ENCODE results near the gene TAOK3.
A peak's percentile ranks its signal among the peaks of the same experiment; 100 is the strongest.

Gene TAOK3

DNA sequence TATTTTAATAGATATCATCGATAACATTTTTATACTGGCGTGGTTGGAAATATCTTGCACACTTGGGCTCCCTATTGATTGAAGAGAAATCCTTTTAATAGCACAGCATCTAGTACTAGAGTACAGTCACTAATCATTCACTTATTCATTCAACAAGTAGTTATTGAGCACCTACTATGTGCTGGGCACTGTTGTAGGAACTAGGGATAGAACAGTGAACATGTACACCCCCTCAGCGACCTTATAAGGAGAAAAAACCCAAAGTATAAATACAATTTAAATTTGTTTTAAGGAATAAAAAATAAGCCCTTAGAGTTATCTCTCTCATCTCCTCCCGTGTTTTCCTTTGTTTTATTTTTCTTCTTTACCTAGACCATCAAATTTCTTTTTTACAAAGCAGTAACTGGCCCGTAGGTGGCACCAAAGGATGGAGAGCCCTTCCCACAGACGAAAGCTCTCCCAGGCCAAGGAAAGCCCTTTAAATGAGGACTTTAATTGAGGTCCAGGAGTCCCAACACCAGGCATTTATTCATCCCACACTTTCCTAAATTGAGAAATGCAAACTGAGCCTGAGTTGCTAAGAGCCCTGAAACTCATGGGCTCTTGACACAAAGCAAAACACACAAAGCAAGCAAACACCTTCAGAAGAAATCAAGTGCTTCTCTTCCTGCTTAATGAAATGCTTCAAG is 207.8 kb downstream of the TAOK3 start:
- no peak overlapping the region for H3K9ac ChIP-seq (ENCODE audit: low read depth, low read length, poor library complexity, severe bottlenecking)
- no peaks in the 10 kb centered on the region for H3K27me3 ChIP-seq (ENCODE audit: insufficient read depth, low read length, poor library complexity, severe bottlenecking)
- H3K4me1 ChIP-seq (ENCODE audit: insufficient read depth, low read length, poor library complexity, severe bottlenecking), result no peaks in the 10 kb centered on the region
- no peaks in the 10 kb centered on the region; the same call in 1 of the 2 replicates for H3F3A ChIP-seq (ENCODE audit: low read depth)
- no peaks in the 10 kb centered on the region for H3K79me2 ChIP-seq (ENCODE audit: insufficient read depth, low read length)
- H3K36me3 ChIP-seq (ENCODE audit: insufficient read depth, low read length), result peaks cover 74% of the 10 kb centered on the region; the same call in 1 of the 2 replicates
- TF ChIP-seq, protein P1, sequence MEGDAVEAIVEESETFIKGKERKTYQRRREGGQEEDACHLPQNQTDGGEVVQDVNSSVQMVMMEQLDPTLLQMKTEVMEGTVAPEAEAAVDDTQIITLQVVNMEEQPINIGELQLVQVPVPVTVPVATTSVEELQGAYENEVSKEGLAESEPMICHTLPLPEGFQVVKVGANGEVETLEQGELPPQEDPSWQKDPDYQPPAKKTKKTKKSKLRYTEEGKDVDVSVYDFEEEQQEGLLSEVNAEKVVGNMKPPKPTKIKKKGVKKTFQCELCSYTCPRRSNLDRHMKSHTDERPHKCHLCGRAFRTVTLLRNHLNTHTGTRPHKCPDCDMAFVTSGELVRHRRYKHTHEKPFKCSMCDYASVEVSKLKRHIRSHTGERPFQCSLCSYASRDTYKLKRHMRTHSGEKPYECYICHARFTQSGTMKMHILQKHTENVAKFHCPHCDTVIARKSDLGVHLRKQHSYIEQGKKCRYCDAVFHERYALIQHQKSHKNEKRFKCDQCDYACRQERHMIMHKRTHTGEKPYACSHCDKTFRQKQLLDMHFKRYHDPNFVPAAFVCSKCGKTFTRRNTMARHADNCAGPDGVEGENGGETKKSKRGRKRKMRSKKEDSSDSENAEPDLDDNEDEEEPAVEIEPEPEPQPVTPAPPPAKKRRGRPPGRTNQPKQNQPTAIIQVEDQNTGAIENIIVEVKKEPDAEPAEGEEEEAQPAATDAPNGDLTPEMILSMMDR (conservative IDR thresholded peaks at IDR 0.05; ENCODE audit: low read length), result peak; percentile 62
- TF ChIP-seq EZH2phosphoT487 (IDR thresholded peaks at IDR 0.05; ENCODE audit: borderline replicate concordance), result no peak
- no peaks in the 10 kb centered on the region for H3K9me2 ChIP-seq (replicated peaks; ENCODE audit: low read depth, low read length)
- no peaks in the 10 kb centered on the region for H4K20me1 ChIP-seq (ENCODE audit: insufficient read depth, low read length, poor library complexity, severe bottlenecking)
- H2AFZ ChIP-seq (ENCODE audit: low read length), result no peak overlapping the region
- H3K4me3 ChIP-seq (ENCODE audit: low read length, poor library complexity, severe bottlenecking), result no peak overlapping the region
- H3K4me2 ChIP-seq (ENCODE audit: low read depth, low read length, poor library complexity, severe bottlenecking), result no peak overlapping the region
- no peaks in the 10 kb centered on the region for H3K9me3 ChIP-seq (ENCODE audit: insufficient read depth, low read depth, low read length)

DNA sequence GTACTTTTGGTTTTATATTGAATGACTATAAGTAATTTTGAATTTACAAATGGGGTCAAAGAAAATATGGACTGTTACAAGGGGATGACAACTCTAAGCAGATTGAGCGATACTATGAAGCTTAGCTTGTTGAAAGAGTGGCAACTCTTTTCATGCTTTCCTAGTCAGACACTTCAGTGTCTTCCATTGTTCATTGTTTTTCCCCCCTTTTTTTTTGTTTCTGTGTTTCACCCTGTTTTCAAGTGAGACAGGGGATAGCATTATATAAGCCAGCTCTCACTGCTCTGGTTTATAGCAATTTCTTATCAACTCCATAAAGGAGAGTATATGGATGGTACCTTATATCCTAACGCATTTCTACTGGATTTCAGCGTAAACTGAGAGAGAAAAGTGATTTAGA is 212.2 kb downstream of the TAOK3 start:
- no peak overlapping the region for H3K9ac ChIP-seq (ENCODE audit: low read depth, low read length, poor library complexity, severe bottlenecking)
- no peaks in the 10 kb centered on the region for H3K9me2 ChIP-seq (replicated peaks; ENCODE audit: low read depth, low read length)
- TF ChIP-seq EZH2phosphoT487 (IDR thresholded peaks at IDR 0.05; ENCODE audit: borderline replicate concordance), result no peak
- TF ChIP-seq, protein P1 (conservative IDR thresholded peaks at IDR 0.05; ENCODE audit: low read length), result no peak
- H3K79me2 ChIP-seq (ENCODE audit: insufficient read depth, low read length), result no peaks in the 10 kb centered on the region
- H3K36me3 ChIP-seq (ENCODE audit: insufficient read depth, low read length), result peaks cover 73% of the 10 kb centered on the region; the same call in 1 of the 2 replicates
- H3K4me2 ChIP-seq (ENCODE audit: low read depth, low read length, poor library complexity, severe bottlenecking), result no peak overlapping the region
- H3K9me3 ChIP-seq (ENCODE audit: insufficient read depth, low read depth, low read length), result no peaks in the 10 kb centered on the region
- H3K4me1 ChIP-seq (ENCODE audit: insufficient read depth, low read length, poor library complexity, severe bottlenecking), result no peaks in the 10 kb centered on the region
- H3K27me3 ChIP-seq (ENCODE audit: insufficient read depth, low read length, poor library complexity, severe bottlenecking), result no peaks in the 10 kb centered on the region
- H2AFZ ChIP-seq (ENCODE audit: low read length), result no peak overlapping the region
- H4K20me1 ChIP-seq (ENCODE audit: insufficient read depth, low read length, poor library complexity, severe bottlenecking), result no peaks in the 10 kb centered on the region
- no peak overlapping the region for H3K4me3 ChIP-seq (ENCODE audit: low read length, poor library complexity, severe bottlenecking)
- H3F3A ChIP-seq (ENCODE audit: low read depth), result no peaks in the 10 kb centered on the region

DNA sequence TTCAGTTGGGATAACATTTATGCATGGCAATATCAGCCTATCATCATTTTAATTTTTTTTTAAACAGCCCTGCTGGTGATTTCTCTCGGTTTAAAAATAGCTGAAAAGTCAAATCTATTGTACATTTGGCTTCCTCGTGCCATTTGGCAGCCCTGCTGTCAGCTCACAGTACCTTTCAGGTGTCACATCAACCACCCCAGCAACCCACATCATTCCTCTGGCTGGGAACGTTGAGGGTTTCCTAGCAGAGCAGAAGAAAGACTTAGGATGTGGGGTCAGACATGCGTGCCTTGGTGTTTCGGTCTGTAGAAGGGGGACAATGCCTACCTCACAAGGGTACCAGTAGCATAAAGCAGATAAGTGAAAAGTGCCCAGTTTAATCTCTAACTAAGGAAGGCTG is 221.0 kb downstream of the TAOK3 start:
- no peak overlapping the region for H2AFZ ChIP-seq (ENCODE audit: low read length)
- H3K9ac ChIP-seq (ENCODE audit: low read depth, low read length, poor library complexity, severe bottlenecking), result no peak overlapping the region
- no peak overlapping the region for H3K4me3 ChIP-seq (ENCODE audit: low read length, poor library complexity, severe bottlenecking)
- H3K79me2 ChIP-seq (ENCODE audit: insufficient read depth, low read length), result no peaks in the 10 kb centered on the region
- H3K4me1 ChIP-seq (ENCODE audit: insufficient read depth, low read length, poor library complexity, severe bottlenecking), result no peaks in the 10 kb centered on the region
- no peaks in the 10 kb centered on the region for H3F3A ChIP-seq (ENCODE audit: low read depth)
- no peak overlapping the region for H3K4me2 ChIP-seq (ENCODE audit: low read depth, low read length, poor library complexity, severe bottlenecking)
- H3K36me3 ChIP-seq (ENCODE audit: insufficient read depth, low read length), result peaks cover 32% of the 10 kb centered on the region
- TF ChIP-seq EZH2phosphoT487 (IDR thresholded peaks at IDR 0.05; ENCODE audit: borderline replicate concordance), result no peak
- TF ChIP-seq, protein P1 (conservative IDR thresholded peaks at IDR 0.05; ENCODE audit: low read length), result no peak
- H4K20me1 ChIP-seq (ENCODE audit: insufficient read depth, low read length, poor library complexity, severe bottlenecking), result no peaks in the 10 kb centered on the region
- H3K27me3 ChIP-seq (ENCODE audit: insufficient read depth, low read length, poor library complexity, severe bottlenecking), result no peaks in the 10 kb centered on the region
- no peaks in the 10 kb centered on the region for H3K9me3 ChIP-seq (ENCODE audit: insufficient read depth, low read depth, low read length)
- H3K9me2 ChIP-seq (replicated peaks; ENCODE audit: low read depth, low read length), result no peaks in the 10 kb centered on the region

Data from Loucy (cell line).